Astrocyte of the cerebellum (primary cell): Measurements from ENCODE around the gene RPS6KC1.
"Not testable (repeated sequence)": the region's sequence is repeated elsewhere in the genome, so short reads cannot be mapped to it uniquely, and the experiment has no call there.

Source experiments
- DNase-seq: peaks from one replicate; pipeline ENCODE4 v3.0.0-alpha.2; 2011; ENCODE audit warnings: low read depth
- H3K4me3 ChIP-seq: 2 replicates; pipeline ENCODE4 v1.5.1; 2011; ENCODE audit warnings: mild to moderate bottlenecking, low read depth, low read length, moderate library complexity
- CTCF ChIP-seq: IDR thresholded peaks from 2 replicates; pipeline ENCODE4 v1.5.1; 2012; ENCODE audit warnings: low read length, low read depth, moderate library complexity, mild to moderate bottlenecking; ENCODE audit errors: missing control alignments
- in situ Hi-C: cut with HindIII; loops from 2 replicates; pipeline ENCODE4 v1.10.0; 2017; ENCODE audit warnings: low sequenced_read_pairs

Gene RPS6KC1

GRCh38 chr1:213183036-213183672 lies 132.1 kb downstream of the RPS6KC1 start:
- in situ Hi-C loops = no loop called here
- H3K4me3 ChIP-seq = no peak overlapping the region
- DNase-seq = no peak
- no peak for TF ChIP-seq CTCF

- H3K4me3 ChIP-seq = no peak overlapping the region
- TF ChIP-seq CTCF = no peak
- in situ Hi-C loops = no loop called here
- DNase-seq = no peak
These were observed 135.1 kb downstream of the RPS6KC1 start for GRCh38 chr1:213186168-213186567.

DNA sequence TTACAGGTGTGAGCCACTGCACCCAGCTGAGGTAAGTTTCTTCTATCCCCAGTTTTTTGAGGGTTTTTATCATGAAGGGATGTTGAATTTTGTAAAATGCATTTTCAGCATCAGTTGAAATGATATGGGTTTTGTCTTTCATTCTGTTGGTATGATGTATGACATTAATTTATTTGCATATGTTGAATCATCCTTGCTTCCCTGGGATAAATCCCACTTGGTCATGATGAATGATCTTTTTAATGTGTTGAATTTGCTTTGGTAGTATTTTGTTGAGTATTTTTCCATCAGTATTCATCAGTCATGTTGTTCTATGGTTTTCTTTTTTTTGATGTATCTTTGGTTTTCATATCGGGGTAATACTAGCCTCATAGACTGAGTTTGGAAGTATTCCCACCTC lies 141.0 kb downstream of the RPS6KC1 start:
- in situ Hi-C loops = no loop called here
- no peak for TF ChIP-seq CTCF
- DNase-seq = no peak
- no peak overlapping the region for H3K4me3 ChIP-seq

- H3K4me3 ChIP-seq = no peak overlapping the region
- in situ Hi-C loops = no loop called here
- TF ChIP-seq CTCF = no peak
- DNase-seq = no peak
These were observed 143.3 kb downstream of the RPS6KC1 start for GRCh38 chr1:213194383-213194782.

DNA sequence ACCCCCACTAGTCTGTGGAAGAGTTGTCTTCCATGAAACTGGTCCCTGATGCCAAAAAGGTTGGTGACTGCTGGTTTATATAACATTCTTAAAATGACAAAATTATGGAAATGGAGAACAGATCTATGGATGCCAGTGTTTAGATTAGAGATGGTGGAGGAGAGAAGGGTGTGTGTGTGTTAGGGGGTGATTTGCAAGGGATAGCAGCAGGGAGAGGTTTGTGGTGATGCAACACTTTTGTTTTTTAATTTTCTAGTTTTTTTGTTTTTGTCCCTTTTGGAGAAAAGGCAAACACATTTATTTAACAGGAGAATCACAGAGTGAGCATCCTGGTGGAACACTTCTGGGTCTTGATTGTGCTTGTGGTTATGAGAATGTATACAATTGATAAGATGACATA lies 143.8 kb downstream of the RPS6KC1 start:
- H3K4me3 ChIP-seq = no peak overlapping the region
- in situ Hi-C loops = no loop called here
- TF ChIP-seq CTCF = no peak
- DNase-seq = no peak

- in situ Hi-C loops, H3K4me3 ChIP-seq, DNase-seq: not testable (repeated sequence)
These were observed 145.4 kb downstream of the RPS6KC1 start for GRCh38 chr1:213196328-213197054.

GRCh38 chr1:213200630-213201029 lies 149.6 kb downstream of the RPS6KC1 start:
- in situ Hi-C loops = no loop called here
- H3K4me3 ChIP-seq = no peak overlapping the region
- no peak for TF ChIP-seq CTCF
- no peak for DNase-seq
